ENCODE measurements around the gene SFXN4. TPM values are rescaled to one million over a fixed set of nuclear protein-coding genes. Genes with fewer than 3 reads are reported as not detected.
A peak's percentile ranks its signal among the peaks of the same experiment; 100 is the strongest.
"Not testable (repeated sequence)": the region's sequence is repeated elsewhere in the genome, so short reads cannot be mapped to it uniquely, and the experiment has no call there.

The SFXN4 gene
- total RNA-seq, 1 experiment from 2014 or later, result 31.8 TPM

GRCh38 chr10:119190954-119191785, 25.7 kb upstream of the SFXN4 start:
- no peak for DNase-seq (ENCODE audit: low read depth)

GRCh38 chr10:119190353-119190752, 24.8 kb upstream of the SFXN4 start:
- peak; percentile 97 for DNase-seq (ENCODE audit: low read depth)

DNA sequence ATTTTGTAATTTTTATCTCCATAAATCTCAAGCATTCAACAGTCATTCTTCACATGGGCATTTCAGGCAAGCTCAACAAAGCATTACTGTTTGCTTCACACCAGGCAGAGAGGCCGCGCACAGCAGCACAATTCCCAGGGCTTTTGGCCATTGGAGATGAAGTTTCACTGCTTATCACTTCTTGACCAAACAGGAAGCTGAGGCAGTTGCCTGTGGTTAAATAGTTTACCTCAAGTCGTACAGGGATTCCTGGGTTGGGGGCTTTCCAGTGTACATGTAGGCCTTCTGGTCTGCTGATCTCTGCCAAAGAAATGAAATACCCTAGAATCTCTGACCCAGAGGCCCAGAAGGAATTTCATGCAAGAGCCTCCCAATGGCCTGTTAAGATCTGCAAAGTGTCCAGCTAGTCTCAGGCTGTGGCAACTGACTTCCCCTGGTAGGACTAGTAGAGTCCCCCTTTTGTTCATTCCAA, 24.3 kb upstream of the SFXN4 start:
- peak; percentile 29 for DNase-seq (ENCODE audit: low read depth)

- no peak for DNase-seq (ENCODE audit: low read depth)
Measured at GRCh38 chr10:119183664-119184412, 18.3 kb upstream of the SFXN4 start.

DNA sequence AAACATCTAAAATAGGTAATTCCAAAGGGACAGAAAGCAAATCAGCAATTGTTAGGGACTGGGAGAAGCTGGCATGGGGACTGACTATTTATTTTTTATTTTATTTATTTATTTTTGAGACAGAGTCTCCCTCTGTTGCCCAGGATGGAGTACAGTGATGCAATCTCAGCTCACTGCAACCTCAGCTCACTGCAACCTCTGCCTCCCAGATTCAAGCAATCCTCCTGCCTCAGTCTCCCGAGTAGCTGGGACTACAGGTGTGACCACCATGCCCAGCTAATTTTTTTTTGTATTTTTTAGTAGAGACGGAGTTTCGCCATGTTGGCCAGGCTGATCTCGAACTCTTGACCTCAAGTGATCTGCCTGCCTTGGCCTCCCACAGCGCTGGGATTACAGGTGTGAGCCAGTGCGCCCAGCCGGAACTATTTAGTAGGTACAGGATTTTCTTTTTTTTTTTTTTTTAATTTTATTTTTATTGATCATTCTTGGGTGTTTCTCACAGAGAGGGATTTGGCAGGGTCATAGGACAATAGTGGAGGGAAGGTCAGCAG, 15.4 kb upstream of the SFXN4 start:
- DNase-seq (ENCODE audit: low read depth), result not testable (repeated sequence)

GRCh38 chr10:119178372-119179119, 13.0 kb upstream of the SFXN4 start, which contains the start of gene PRDX3:
TSS of gene PRDX3 (minus strand) at chr10:119178812. CDS start at chr10:119178790, 22 bp downstream.
- peak; percentile 86 for DNase-seq (ENCODE audit: low read depth)

GRCh38 chr10:119177708-119178371, 12.3 kb upstream of the SFXN4 start:
- no peak for DNase-seq (ENCODE audit: low read depth)

- DNase-seq (ENCODE audit: low read depth), result peak; percentile 20
Measured at GRCh38 chr10:119176166-119176565, 10.7 kb upstream of the SFXN4 start.

- no peak for DNase-seq (ENCODE audit: low read depth)
Measured at GRCh38 chr10:119174109-119174508, 8.6 kb upstream of the SFXN4 start.

DNA sequence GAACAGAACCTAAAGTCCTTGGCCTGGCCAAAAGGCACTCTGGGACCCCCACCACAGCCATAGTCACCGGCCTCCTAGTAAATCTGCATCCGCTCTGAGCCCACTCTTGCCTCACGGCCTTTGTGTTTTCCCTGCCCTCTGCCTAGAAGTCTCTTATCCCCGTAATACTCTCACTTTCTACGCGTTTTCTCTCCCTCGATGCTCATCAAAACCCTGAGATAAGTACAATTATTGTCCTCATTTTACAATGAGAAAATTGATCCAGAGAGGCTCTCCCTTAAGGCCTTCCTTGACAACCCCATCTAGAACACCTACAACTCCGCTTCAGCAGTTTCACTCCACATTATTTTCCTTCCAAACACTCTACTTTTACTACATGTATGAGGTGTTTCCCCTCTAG, 1.5 kb upstream of the SFXN4 start:
- no peak for DNase-seq (ENCODE audit: low read depth)

GRCh38 chr10:119166564-119166963, 1.1 kb upstream of the SFXN4 start:
- no peak for DNase-seq (ENCODE audit: low read depth)

DNA sequence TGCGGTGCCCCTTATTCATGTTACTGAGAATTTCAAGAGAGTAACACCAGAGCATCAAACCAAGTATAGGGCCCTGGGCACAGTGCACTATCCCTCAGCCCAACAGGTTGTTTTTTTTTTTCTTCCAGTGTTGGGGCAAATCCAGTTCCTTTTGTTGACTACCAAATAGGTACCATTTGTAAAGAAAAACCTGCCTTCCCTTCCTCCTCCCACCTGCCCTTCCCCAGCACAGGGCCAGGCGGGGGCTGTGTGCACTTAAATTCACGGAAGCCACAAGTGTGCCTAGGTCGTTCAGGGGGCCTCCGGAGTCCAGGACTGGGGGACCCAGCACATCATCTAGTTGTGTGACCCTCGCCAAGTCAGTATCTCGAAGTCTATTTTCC, 595 bp upstream of the SFXN4 start:
- no peak for DNase-seq (ENCODE audit: low read depth)

- DNase-seq (ENCODE audit: low read depth), result no peak
Measured at GRCh38 chr10:119162452-119163092, 2.9 kb downstream of the SFXN4 start.

DNA sequence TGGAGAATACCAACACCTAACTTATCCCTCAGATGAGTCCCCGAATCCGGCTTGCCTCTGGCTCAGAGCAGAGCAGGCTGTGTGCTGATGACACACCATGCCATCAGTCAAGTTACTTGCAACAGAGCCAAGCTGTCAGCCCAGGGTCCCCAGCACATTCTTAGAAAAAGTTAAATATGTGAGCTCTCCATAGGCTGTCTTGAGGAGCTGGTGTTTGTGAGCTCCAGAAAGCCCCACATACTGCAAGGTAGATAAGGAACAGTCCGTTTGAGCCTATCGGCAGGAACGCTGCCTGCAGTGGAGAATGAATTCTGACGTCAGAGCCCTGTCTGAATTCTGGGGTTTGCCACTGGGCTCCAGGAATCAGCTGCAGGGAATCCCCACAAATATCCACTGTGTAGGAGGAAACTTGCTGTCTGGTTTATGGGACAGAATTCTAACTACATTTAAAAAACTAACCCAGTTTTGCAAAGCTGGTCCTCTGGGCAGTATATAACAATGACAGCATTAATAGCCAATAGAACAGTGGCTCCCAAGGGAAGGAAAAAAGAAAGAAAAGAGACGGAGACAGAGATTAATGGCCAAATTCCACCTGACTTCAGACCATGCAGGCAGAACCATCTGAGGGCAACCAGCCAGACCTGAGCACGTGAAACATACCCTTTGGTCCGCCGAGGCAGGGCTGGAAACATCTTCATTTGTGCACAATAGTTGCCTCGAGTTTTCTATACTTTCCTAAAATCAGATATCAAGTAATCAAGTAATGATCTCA, 3.6 kb downstream of the SFXN4 start:
- DNase-seq (ENCODE audit: low read depth), result peak; percentile 43

GRCh38 chr10:119159332-119159731, 6.2 kb downstream of the SFXN4 start:
- no peak for DNase-seq (ENCODE audit: low read depth)

- no peak for DNase-seq (ENCODE audit: low read depth)
Measured at GRCh38 chr10:119153661-119154060, 11.9 kb downstream of the SFXN4 start.

DNA sequence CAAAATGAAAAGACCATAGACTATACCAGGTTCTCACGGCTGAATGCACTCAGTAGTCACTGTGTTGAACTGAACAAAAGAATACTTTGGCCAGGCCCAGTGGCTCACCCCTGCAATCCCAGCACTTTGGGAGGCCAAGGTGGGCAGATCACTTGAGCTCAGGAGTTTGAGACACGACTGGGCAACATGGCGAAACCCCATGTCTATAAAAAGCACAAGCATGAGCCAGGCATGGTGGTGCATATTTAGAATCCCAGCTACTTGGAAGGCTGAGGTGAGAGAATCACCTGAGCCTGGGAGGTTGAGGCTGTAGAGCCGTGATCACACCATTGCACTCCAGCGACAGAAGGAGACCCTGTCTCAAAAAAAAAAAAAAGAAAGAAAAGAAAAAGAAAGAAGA, 12.5 kb downstream of the SFXN4 start:
- DNase-seq (ENCODE audit: low read depth), result no peak

DNA sequence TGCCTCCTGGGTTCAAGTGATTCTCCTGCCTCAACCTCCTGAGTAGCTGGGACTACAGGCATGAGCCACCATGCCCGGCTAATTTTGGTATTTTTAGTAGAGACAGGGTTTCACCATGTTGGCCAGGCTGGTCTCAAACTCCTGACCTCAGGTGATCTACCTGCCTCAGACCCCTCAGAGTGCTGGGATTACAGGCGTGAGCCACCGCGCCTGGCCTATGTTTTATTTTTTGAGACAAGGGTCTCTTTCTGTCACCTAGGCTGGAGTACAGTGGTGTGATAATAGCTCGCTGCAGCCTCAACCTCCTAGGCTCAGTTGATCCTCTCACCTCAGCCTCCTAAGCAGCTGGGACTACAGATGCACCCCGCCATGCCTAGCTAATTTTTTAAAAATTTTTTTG, 13.9 kb downstream of the SFXN4 start:
- DNase-seq (ENCODE audit: low read depth), result not testable (repeated sequence)

DNA sequence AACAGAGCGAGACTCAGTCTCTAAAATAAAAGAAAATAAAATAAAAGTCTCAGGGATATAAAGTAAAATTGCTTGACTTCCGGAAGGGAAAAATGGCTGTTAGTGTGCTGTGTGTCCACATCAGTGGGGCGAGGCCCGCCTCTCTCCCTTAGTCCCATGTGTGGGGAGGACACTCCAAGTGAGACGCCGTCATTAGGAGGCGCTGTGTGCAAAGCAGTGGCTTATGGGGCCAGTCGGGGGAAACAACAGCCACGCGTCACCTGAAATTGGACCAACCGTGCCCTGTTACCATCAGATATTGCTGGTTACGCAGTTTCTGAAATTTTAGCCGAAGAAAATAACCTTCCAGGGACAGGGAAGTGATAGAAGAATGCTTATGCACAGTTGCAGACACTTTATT, 15.8 kb downstream of the SFXN4 start:
- no peak for DNase-seq (ENCODE audit: low read depth)

- no peak for DNase-seq (ENCODE audit: low read depth)
Measured at GRCh38 chr10:119149157-119149556, 16.4 kb downstream of the SFXN4 start.
